ENCODE results near the gene OR6Y1. TPM values are rescaled to one million over a fixed set of nuclear protein-coding genes. Genes with fewer than 3 reads are reported as not detected.

Gene OR6Y1
- total and polyA plus RNA-seq, 2 of the 8 experiments (the other 6 are each of a cell fraction or from before 2014, with no cell fraction given), result 0.07 TPM; not detected in 1

GRCh38 chr1:158527190-158527815 is 26.9 kb downstream of the OR6Y1 start (continued):
- TF ChIP-seq TAF1 (IDR thresholded peaks at IDR 0.05; ENCODE audit: low read depth, low read length) (no peak), BCL11A (IDR thresholded peaks at IDR 0.05; ENCODE audit: low read depth in 2 of 2, low read length in 2 of 2) (no peak), NANOG (IDR thresholded peaks at IDR 0.05; ENCODE audit: insufficient read depth, low read depth, low read length, poor library complexity, severe bottlenecking) (peak; percentile 25), ATF2 (IDR thresholded peaks at IDR 0.05; ENCODE audit: low read length) (no peak), POLR2A (IDR thresholded peaks at IDR 0.05; ENCODE audit: control extremely low read depth in 1 of 2, low read depth in 2 of 2, low read length in 2 of 2) (no peak), YY1 (IDR thresholded peaks at IDR 0.05; ENCODE audit: low read depth, low read length) (no peak), CBX8 (IDR thresholded peaks at IDR 0.05; ENCODE audit: borderline replicate concordance, low read depth, low read length) (no peak)
